Erythroblast (primary cell): ENCODE measurements around the gene GATA3.

ENCODE experiments used
- GATA1 ChIP-seq: IDR thresholded peaks from 2 replicates; pipeline ENCODE4 v1.6.1; 2011; ENCODE audit warnings: low read depth, mild to moderate bottlenecking, control low read depth, low read length, moderate library complexity
- POLR2A ChIP-seq: IDR thresholded peaks from 2 replicates; pipeline ENCODE4 v1.6.1; 2011; ENCODE audit warnings: mild to moderate bottlenecking, low read length

- TF ChIP-seq POLR2A (no peak), GATA1 (no peak)
Measured at GRCh38 chr10:8042721-8043568, 11.5 kb upstream of the GATA3 start.
